HuH-7.5 (cell line): ENCODE results near the gene SNAP91.
A peak's percentile ranks its signal among the peaks of the same experiment; 100 is the strongest.
"Not testable (repeated sequence)": the region's sequence is repeated elsewhere in the genome, so short reads cannot be mapped to it uniquely, and the experiment has no call there.

Source experiments
- DNase-seq: peaks from one replicate; pipeline ENCODE4 v3.0.0; 2011; ENCODE audit warnings: low spot score

The SNAP91 gene, protein sequence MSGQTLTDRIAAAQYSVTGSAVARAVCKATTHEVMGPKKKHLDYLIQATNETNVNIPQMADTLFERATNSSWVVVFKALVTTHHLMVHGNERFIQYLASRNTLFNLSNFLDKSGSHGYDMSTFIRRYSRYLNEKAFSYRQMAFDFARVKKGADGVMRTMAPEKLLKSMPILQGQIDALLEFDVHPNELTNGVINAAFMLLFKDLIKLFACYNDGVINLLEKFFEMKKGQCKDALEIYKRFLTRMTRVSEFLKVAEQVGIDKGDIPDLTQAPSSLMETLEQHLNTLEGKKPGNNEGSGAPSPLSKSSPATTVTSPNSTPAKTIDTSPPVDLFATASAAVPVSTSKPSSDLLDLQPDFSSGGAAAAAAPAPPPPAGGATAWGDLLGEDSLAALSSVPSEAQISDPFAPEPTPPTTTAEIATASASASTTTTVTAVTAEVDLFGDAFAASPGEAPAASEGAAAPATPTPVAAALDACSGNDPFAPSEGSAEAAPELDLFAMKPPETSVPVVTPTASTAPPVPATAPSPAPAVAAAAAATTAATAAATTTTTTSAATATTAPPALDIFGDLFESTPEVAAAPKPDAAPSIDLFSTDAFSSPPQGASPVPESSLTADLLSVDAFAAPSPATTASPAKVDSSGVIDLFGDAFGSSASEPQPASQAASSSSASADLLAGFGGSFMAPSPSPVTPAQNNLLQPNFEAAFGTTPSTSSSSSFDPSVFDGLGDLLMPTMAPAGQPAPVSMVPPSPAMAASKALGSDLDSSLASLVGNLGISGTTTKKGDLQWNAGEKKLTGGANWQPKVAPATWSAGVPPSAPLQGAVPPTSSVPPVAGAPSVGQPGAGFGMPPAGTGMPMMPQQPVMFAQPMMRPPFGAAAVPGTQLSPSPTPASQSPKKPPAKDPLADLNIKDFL

DNA sequence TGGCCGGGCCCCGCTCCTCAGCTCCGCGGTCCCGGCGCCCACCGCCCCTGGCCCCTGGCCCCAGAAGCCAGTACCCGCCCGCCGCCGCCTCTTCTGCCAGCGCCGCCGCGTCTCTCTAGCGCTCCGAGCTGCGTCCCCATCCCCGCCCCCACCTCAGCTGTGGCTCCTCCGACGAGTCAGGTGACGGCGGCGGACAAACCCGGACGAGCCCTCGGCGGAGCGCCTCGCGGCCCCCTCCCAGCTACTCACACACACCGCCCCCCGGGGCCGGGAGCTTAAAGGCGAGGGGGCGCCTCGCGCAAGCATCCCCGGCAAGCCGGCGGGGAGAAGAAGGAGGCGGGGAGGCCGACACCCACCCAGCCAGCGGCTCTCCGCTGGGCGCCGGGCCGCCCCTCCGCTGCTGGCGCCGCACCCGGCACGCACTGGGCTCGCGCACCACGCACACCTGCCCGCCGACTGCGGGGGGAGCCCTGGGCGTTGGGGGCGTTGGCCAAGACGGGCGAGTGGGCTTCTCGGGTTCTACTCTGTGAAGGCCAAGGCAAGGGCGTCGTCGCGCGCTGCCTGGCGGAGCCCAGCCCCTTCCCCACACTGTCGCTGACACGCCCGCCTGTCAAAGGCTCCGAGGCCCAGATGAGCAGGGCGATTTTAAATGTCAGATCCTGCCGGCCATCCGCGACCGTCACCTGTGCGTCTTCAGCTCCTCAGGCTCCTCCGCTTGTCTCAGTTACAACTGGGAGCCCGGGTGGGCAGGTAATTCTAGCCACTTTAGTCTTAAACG, at the start of gene SNAP91:
Gene SNAP91 (minus strand): TSS at position 132 of the 778 bp plus-strand sequence. CDS start 1,174 bp downstream, outside the sequence.
- DNase-seq: peak; percentile 26

DNA sequence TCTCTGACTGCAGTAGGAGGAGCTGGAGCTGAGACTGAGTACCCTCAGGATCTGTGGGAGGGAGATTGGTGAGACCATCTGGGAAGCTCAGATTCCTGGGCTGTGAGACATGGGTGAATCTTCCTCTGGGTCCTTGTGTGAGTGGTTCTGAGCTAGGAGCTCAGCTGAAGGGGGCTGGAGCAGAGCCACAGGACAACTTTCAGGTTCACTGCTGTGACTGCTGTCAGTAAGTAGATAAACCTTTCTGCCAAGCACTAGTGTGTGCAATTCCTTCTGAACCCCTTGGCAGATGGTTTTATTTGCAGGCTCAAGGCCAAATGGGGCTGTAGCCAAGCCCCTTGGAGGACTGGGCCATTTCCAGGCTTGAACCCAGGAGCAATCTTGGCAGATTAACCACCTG, 49.6 kb upstream of the SNAP91 start:
- no peak for DNase-seq

DNA sequence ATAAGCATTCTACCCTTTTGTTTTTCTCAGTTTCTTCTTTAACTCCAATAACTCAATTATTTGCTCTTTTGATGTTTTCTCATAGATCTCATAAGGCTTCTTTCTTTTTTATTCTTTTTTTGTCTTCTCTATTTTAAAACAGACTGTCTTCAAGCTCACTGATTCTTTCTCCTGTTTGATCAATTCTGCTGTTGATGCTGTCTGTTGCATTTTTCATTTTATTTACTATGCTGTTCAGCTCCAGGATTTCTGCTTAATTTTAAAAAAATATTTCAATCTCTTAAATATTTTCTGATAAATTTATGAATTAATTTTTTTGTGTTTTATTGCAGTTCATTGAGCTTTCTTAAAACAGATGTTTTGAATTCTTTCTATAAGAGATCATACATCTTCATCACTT, 48.1 kb upstream of the SNAP91 start:
- DNase-seq: no peak

- no peak for DNase-seq
Observed at GRCh38 chr6:83756565-83756964, 47.7 kb upstream of the SNAP91 start.

DNA sequence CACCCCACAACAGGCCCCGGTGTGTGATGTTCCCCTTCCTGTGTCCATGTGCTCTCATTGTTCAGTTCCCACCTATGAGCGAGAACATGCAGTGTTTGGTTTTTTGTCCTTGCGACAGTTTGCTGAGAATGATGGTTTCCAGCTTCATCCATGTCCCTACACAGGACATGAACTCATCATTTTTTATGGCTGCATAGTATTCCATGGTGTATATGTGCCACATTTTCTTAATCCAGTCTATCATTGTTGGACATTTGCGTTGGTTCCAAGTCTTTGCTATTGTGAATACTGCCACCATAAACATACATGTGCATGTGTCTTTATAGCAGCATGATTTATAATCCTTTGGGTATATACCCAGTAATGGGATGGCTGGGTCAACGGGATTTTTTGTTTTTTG, 43.5 kb upstream of the SNAP91 start:
- not testable (repeated sequence) for DNase-seq

DNA sequence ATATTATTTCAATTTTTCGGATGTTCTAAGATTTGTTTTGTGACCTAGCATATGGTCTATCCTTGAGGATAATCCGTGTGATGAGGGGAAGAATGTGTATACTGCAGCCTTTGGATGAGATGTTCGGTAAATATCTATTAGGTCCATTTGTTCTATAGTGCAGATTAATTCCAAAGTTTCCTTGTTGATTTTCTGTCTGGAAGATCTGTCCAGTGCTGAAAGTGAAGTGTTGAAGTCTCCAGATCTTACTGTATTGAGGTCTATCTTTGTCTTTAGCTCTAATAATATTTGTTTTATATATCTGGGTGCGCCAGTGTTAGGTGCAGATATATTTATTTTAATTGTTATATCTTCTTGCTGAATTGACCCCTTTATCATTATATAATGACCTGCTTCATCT, 32.2 kb upstream of the SNAP91 start:
- DNase-seq: no peak

- DNase-seq: no peak
Observed at GRCh38 chr6:83735461-83735860, 26.6 kb upstream of the SNAP91 start.

DNA sequence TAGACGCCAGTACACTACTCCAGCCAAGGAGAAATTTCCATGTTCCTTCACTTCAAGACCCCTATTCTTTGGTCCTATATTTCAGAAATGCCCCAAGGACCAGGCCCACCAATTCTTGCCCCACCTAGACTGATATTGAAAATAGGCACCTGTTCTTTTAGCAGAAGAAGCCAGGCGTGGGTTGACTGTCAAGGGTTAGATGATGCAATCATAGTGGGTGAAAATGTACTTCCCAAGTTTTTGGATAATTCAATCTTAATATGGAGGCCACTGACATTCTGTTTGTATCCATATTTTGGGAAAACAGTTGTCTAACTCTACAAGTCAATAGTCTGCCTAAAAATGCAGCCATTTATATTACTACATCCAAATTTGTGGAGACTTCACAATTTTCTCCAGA, 21.0 kb upstream of the SNAP91 start:
- no peak for DNase-seq

DNA sequence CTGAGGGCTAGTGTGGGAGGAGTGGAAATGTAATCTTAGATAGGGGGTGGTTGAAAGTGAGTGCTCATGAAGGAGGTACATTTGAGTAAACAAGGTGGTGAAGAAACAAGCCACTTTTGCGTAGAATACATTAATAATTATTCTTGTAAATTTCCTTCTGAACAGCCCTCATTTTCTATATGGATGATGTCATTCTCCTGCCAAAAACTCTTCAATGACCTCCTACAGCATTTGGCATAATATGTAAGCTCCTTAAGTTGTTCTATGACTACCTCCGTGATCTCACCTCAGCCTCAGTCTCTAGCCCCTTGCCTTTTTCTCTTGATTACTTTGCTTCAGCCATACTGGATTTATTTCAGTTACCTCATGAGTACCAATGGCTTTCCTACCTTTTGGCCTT, 14.0 kb upstream of the SNAP91 start:
- DNase-seq: no peak

GRCh38 chr6:83717809-83718208, 8.9 kb upstream of the SNAP91 start:
- DNase-seq: no peak

DNA sequence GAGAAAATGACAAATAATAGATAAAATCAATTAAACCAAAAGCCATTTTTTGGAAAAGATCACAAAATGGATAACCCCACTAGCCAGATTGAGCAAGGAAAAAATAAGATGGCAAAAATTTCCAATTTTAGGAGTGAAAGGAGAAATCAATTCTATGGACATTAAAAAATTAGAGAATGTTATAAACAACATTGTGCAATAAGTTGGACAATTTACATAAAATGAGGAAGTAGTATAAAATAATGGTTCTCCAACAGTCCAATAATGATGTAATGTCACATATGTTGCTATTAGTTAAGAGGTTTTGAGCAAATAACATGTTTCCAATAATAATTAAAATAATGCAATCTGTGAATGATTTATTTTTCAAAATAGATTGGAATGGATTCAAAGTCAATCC, 3.1 kb upstream of the SNAP91 start:
- DNase-seq: no peak

DNA sequence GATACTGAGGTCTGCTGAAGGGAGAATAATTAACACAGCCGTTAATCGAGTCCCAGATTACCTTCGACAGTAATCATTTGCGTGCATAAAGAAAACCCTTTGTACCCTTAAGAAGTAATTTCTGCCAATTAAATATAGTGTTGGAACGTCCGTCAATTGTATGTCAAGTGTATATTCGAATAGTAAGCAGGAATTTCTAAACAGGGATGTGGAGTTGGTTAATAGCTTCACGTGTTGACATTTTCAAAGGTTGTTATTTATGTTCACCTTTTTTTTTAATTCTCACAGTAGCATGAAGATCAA, 798 bp upstream of the SNAP91 start:
- DNase-seq: no peak

DNA sequence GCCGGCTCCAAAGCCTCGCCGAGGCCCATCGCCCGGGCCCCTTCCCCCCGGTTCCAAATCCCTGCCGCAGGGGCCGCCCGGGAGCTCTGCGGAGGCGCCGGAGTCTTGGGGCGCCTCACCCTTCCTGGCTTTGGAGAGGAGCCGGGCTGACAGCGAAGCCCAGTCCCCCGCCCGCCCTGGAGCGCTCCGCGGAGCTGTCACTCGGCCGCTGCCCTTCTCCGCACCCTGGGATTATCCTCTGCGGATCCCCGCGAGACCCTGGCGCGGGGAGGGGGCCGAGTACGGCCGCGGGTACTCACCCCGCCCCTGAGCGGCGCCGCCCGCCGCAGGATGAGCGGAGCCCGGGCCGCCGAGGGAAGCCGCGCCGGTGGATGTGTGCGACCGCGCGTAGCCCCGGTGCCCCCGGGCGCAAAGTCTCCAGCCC, 343 bp downstream of the SNAP91 start:
- DNase-seq: peak; percentile 29

DNA sequence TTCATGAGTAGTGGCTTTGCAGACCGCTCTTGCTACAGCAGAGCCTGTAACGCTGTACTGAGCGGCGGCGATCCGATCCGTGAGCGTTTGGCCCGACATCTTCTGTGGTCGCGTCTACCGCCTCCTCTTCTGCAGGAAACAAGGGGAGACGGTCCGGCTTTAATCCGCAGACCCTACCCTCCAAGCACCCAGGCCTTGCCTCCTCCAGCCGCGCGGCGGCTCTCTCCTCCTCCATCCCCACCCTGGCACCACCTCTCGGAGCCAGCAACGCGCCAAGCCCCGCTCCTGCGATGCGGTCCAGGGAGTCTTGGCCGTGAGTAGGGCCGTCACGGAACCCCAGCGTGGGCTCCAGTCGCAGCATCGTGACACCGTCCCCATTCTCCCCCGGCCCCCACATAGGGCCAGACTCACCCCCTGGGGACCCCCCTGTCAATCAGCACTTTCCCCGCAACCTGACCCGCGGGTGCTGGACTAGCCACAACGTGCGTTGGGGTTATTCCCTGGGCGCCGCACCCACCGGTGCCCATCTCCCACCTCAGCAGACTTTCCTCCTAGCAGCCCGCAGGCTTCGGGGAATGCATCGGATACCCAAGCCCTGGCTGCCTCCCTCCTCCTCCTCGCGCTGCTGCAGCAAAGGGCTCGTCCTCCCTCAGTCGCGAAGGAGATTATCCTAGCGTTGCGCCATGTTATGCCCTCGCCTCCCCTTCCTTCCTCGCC, 914 bp downstream of the SNAP91 start:
- DNase-seq: no peak

- DNase-seq: no peak
Observed at GRCh38 chr6:83702749-83703148, 6.2 kb downstream of the SNAP91 start.

DNA sequence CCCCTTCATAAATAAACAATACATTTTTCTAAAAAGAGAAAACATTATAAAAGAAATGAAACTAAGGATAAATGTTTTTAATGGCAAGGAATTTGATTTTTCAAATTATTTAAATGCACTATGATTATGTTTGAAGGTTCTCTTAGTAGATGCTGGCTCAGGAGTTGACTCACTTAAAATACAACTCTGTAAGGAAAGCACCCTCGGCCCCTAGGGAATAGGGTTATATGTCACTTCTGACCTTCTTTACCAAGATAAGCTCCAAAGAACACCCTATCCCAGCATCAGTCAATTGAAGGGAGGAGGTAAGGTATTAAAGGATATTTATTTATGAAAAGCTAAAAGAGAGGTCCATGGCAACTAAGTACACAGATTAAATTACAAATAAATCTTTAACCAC, 6.8 kb downstream of the SNAP91 start:
- DNase-seq: no peak

GRCh38 chr6:83696674-83697073, 12.2 kb downstream of the SNAP91 start:
- no peak for DNase-seq

DNA sequence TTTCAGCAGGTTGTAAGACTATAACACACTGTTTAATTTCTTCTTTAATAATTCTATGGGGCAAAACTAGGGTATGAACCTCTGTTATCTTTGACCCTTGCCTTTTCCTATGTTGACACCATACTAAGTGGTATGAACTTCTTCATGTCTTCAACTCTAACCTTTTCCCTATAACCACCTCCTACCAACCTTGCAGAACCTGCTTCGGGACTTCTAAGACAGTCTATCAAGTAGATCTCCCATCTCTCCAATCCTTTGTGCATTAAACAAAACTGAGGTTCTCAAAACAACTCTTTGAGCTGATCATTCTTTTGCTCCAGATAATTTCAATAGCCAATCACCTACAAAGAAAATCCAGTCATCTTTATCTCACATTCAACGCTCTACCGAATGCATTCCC, 23.4 kb downstream of the SNAP91 start:
- no peak for DNase-seq

GRCh38 chr6:83677791-83678190, 31.1 kb downstream of the SNAP91 start:
- DNase-seq: no peak

DNA sequence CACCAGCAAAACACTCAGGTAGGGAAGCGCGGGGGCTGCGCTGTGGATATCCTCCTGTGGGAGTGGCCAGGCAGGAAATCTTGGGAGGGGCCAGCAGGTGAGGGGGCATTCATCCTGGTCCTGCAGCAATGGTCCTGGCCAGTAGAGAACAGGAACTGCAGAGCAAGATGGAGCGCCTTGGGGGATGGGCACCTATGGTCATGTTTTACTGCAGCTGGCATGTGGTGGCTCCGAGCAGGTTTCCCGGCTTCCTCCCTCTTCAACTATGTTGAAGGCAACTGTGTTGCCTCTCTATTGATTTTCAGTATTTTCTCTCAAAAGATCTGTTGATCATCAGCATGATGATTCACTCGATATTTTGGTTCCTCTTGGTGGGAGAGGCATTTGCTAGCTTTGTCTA, 70.9 kb downstream of the SNAP91 start:
- no peak for DNase-seq

DNA sequence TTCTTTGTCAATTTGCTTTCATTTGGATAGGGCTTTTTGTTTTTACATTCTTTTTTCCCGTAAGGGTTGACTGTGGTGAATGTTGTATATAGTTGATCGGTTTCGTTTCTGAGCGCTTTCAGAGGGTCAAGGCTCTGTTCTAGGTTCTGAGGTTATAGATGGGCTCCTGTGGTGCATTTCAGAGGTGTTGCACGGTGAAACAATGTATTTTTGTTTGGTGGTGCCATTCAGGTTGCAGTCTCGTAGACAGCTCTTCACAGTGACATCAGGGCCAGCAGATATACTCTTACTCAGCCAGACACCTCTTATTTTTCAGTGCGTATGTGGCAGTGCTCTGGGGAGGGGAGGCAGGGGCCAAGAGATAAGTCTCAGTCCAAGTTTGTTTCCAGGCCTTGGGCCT, 72.1 kb downstream of the SNAP91 start:
- DNase-seq: no peak

DNA sequence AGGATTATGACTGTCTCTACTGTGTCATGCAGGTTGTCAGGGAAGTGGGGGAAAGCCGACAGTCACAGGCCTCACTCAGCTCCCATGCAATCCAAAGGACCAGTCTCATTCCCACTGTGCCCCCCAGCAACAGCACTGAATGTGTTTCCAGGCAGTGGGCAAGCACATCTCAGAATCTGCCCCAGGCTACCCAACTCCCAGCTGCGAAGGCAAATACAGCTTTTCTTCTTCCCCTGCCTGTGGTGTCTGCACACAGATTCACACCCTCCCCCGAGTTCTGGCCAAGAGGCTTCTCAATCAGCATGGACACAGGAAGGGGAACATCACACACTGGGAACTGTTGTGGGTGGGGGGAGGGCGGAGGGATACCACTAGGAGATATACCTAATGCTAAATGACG, 75.3 kb downstream of the SNAP91 start:
- no peak for DNase-seq
